GM19240 (cell line): Measurements from ENCODE around the gene UBE3B.
"Not testable (repeated sequence)": the region's sequence is repeated elsewhere in the genome, so short reads cannot be mapped to it uniquely, and the experiment has no call there.

Experiments used
- DNase-seq: peaks from one replicate; pipeline ENCODE4 v3.0.0; 2011; ENCODE audit warnings: low spot score; ENCODE audit not compliant: insufficient read length

The UBE3B gene

GRCh38 chr12:109473526-109474270 is 3.7 kb upstream of the UBE3B start:
- not testable (repeated sequence) for DNase-seq

GRCh38 chr12:109475121-109475520 is 2.3 kb upstream of the UBE3B start:
- DNase-seq, result no peak

GRCh38 chr12:109475993-109476806 is 1.2 kb upstream of the UBE3B start:
- no peak for DNase-seq

GRCh38 chr12:109476807-109477184 is 638 bp upstream of the UBE3B start:
- DNase-seq, result no peak

- no peak for DNase-seq
These were observed 505 bp downstream of the UBE3B start for GRCh38 chr12:109477963-109478315.

GRCh38 chr12:109479761-109480160 is 2.3 kb downstream of the UBE3B start:
- no peak for DNase-seq

- DNase-seq, result no peak
These were observed 2.9 kb downstream of the UBE3B start for GRCh38 chr12:109480356-109480755.

GRCh38 chr12:109481863-109482262 is 4.4 kb downstream of the UBE3B start:
- no peak for DNase-seq

- DNase-seq, result no peak
These were observed 5.1 kb downstream of the UBE3B start for GRCh38 chr12:109482491-109482890.

- no peak for DNase-seq
These were observed 5.5 kb downstream of the UBE3B start for GRCh38 chr12:109482894-109483293.

- DNase-seq, result no peak
These were observed 5.9 kb downstream of the UBE3B start for GRCh38 chr12:109483346-109483745.

GRCh38 chr12:109485201-109485600 is 7.8 kb downstream of the UBE3B start:
- DNase-seq, result no peak

GRCh38 chr12:109487181-109488050 is 10.0 kb downstream of the UBE3B start:
- no peak for DNase-seq

- no peak for DNase-seq
These were observed 10.7 kb downstream of the UBE3B start for GRCh38 chr12:109488051-109488665.

- DNase-seq, result no peak
These were observed 11.9 kb downstream of the UBE3B start for GRCh38 chr12:109489016-109489954.

- no peak for DNase-seq
These were observed 12.6 kb downstream of the UBE3B start for GRCh38 chr12:109489955-109490565.

- no peak for DNase-seq
These were observed 14.2 kb downstream of the UBE3B start for GRCh38 chr12:109491671-109492070.

- DNase-seq, result no peak
These were observed 14.9 kb downstream of the UBE3B start for GRCh38 chr12:109492371-109492770.

GRCh38 chr12:109493090-109493489 is 15.7 kb downstream of the UBE3B start:
- DNase-seq, result no peak

GRCh38 chr12:109493938-109494337 is 16.5 kb downstream of the UBE3B start:
- DNase-seq, result no peak
